Right lobe of liver (tissue), 6 donors: ENCODE measurements around the gene SUFU. TPM values are rescaled to one million over a fixed set of nuclear protein-coding genes. Genes with fewer than 3 reads are reported as not detected.

Experiments used
- ATAC-seq, 4 donors: fragments of 200-7000 bp; cut with Tn5 transposase; one replicate each; pipeline ENCODE4 v1.9.1; 2020; ENCODE audit warnings: mild to moderate bottlenecking in 4 of 4, moderate library complexity in 4 of 4
- DNase-seq, 3 donors: peaks; one replicate each; pipeline ENCODE4 v3.0.0-alpha.2; 2020
- H3K27ac ChIP-seq, 3 donors: fragments of 200-600 bp; one replicate each; pipeline ENCODE4 v1.8.0; 2022
- H3K27me3 ChIP-seq, 2 donors: fragments of 200-600 bp; one replicate each; pipeline ENCODE4 v1.8.0; 2022
- H3K36me3 ChIP-seq, 4 donors: fragments of 200-600 bp; sonication (generic) in 1 of 4; one replicate each; pipeline versions ENCODE4 v1.5.1 to v1.8.0; 2017 to 2022; ENCODE audit warnings: control low read depth in 1 of 4
- H3K4me1 ChIP-seq, 4 donors: fragments of 200-600 bp; sonication (generic) in 1 of 4; one replicate each; pipeline versions ENCODE4 v1.5.1 to v1.8.0; 2017 to 2022; ENCODE audit warnings: control low read depth in 1 of 4
- H3K4me3 ChIP-seq, 3 donors: fragments of 200-600 bp; one replicate each; pipeline ENCODE4 v1.8.0; 2022
- H3K9me3 ChIP-seq, 4 donors: fragments of 200-600 bp; sonication (generic) in 1 of 4; one replicate each; pipeline versions ENCODE4 v1.5.1 to v1.8.0; 2017 to 2022; ENCODE audit warnings: control low read depth in 1 of 4
- POLR2A ChIP-seq: fragments of 450-650 bp; IDR thresholded peaks from one replicate; pipeline ENCODE4 v1.6.1; 2017; ENCODE audit warnings: antibody characterized with exemption, mild to moderate bottlenecking
- WGBS: methylation state at CpG from one replicate; pipeline ENCODE4 v1.1.6; 2018; ENCODE audit warnings: low coverage, low lambda C conversion rate; ENCODE audit not compliant: insufficient coverage; ENCODE audit errors: missing lambda C conversion rate; 5-methylcytosine and 5-hydroxymethylcytosine counted together
- intact Hi-C, 2 donors: fragments of 100-400 bp; cut with DNase I; formaldehyde crosslinking; loops; one replicate each; pipeline versions ENCODE4 v1.11.2 to v1.14.1; 2022
- total RNA-seq, 6 experiments: library from RNA; depleted of rRNA in 2 of 6; stranded (reverse); fragments of >200 nt in 2 of 6; fragmentation: NEBNext Ultra II Directional in 3 of 6; extraction: Animal tissue kit (Norgen Biotek cat#: 25700) in 3 of 6; gene quantifications; one replicate each; pipeline versions ENCODE4 v1.1.0 to v1.2.4, GENCODE V29; 2016 to 2023
- TF ChIP-seq, protein P1 (sequence below), 4 donors: fragments of 200-600 bp in 3 of 4; fragments of 450-650 bp in 1 of 4; IDR thresholded peaks; one replicate each; pipeline versions ENCODE4 v1.5.1 to v1.8.0; 2016 to 2022; ENCODE audit warnings: antibody characterized with exemption in 4 of 4, mild to moderate bottlenecking in 2 of 4
- donor health status: DM: no; HTN: yes; CAD: no.
- donor health status: DM: no; HTN: no; CAD: no.
- donor health status: DM: no; HTN: no; CAD: no.
- donor health status: DM: no; HTN: yes; CAD: no.
- donor health status: DM: no; HTN: yes; CAD: no.

The SUFU gene
- total RNA-seq, 6 experiments from 2014 or later, result 4.2 to 6.2 (median 5.1) TPM

DNA sequence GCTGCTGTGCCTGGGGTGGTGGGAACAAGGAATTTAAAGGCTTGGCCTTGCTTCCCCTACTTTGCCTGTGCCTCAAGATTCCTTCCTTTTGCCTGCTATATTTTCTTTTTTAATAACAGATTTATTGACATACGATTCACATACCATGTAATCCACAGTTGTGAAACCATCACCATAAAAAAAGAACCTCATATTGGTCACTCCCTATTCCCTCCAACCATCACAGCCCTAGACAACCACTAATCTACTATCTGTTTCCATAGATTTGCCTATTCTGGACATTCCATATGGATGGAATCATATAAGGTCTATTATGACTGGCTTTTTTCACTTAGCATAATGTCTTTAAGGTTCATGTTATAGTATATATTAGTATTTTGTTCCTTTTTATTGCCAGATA, 81.3 kb downstream of the SUFU start:
- Histone ChIP-seq H3K4me1 (peaks cover 0 to 12% (median 5%) of the 10 kb centered on the region in 4 donors), H3K27me3 (no peaks in the 10 kb centered on the region), H3K36me3 (no peaks in the 10 kb centered on the region), H3K9me3 (no peaks in the 10 kb centered on the region), H3K27ac (no peak overlapping the region), H3K4me3 (no peak overlapping the region)
- 89% methylated on average over 1 of the region's 1 CpG for WGBS
- TF ChIP-seq, protein P1, sequence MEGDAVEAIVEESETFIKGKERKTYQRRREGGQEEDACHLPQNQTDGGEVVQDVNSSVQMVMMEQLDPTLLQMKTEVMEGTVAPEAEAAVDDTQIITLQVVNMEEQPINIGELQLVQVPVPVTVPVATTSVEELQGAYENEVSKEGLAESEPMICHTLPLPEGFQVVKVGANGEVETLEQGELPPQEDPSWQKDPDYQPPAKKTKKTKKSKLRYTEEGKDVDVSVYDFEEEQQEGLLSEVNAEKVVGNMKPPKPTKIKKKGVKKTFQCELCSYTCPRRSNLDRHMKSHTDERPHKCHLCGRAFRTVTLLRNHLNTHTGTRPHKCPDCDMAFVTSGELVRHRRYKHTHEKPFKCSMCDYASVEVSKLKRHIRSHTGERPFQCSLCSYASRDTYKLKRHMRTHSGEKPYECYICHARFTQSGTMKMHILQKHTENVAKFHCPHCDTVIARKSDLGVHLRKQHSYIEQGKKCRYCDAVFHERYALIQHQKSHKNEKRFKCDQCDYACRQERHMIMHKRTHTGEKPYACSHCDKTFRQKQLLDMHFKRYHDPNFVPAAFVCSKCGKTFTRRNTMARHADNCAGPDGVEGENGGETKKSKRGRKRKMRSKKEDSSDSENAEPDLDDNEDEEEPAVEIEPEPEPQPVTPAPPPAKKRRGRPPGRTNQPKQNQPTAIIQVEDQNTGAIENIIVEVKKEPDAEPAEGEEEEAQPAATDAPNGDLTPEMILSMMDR (IDR thresholded peaks at IDR 0.05), result no peak
- TF ChIP-seq POLR2A, result no peak
- intact Hi-C loops, result loop anchor here (10.0 kb wide), 1 partner anchor 80 kb away; the partner anchor contains the start of genes ACTR1A (in 2 of the 2) and SUFU (in 2 of the 2)
- ATAC-seq (no peak), DNase-seq (no peak)

DNA sequence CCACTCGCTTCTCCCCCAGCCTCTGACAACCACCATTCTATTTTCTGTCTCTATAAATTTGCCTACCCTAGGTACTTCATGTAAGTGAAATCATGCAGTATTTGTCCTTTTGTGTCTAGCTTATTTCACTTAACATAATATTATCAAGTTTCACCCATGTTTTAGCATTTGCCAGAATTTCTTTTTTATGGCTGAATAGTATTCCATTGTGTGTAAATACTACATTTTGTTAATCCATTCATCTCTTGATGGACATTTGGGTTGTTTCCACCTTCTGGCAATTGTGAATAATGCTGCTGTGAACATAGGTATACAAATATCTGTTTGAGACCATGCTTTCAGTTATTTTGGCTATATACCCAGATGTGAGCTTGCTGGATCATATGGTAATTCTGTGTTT, 83.1 kb downstream of the SUFU start:
- no peak overlapping the region for H3K27ac ChIP-seq
- intact Hi-C loops, result loop anchor here (10.0 kb wide), 1 partner anchor 82 kb away; the partner anchor contains the start of genes ACTR1A (in 2 of the 2) and SUFU (in 2 of the 2)
- WGBS, result 100% methylated on average over 1 of the region's 1 CpG
- TF ChIP-seq, protein P1 (IDR thresholded peaks at IDR 0.05), result no peak
- TF ChIP-seq POLR2A, result no peak
- H3K4me3 ChIP-seq, result no peak overlapping the region
- no peaks in the 10 kb centered on the region for H3K9me3 ChIP-seq
- no peaks in the 10 kb centered on the region for H3K36me3 ChIP-seq
- H3K4me1 ChIP-seq, result peaks cover 0 to 12% (median 5%) of the 10 kb centered on the region in 4 donors
- ATAC-seq, result no peak
- no peaks in the 10 kb centered on the region for H3K27me3 ChIP-seq
- no peak for DNase-seq

DNA sequence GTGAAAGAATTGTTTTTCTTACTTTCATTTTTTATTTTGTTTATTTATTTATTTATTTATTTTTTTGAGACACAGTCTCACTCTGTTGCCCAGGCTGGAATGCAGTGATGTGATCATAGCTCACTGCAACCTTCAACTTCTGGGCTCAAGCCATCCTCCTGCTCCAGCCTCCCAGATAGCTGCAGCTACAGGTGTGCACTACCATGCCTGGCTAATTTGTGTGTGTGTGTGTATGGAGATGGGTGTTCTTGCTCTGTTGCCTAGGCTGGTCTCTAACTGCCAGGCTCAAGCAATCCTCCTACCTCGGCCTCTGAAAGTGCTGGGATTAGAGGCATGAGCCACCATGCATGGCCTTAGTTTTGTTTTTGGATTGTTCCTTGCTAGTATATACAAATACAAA, 85.1 kb downstream of the SUFU start:
- H3K36me3 ChIP-seq, result no peaks in the 10 kb centered on the region
- intact Hi-C loops, result loop anchor here (10.0 kb wide), 1 partner anchor 84 kb away; the partner anchor contains the start of genes ACTR1A (in 2 of the 2) and SUFU (in 2 of the 2)
- H3K4me3 ChIP-seq, result no peak overlapping the region
- peaks cover 0 to 5% (median 2%) of the 10 kb centered on the region in 4 donors for H3K4me1 ChIP-seq
- WGBS, result 100% methylated on average over 1 of the region's 1 CpG
- no peaks in the 10 kb centered on the region for H3K9me3 ChIP-seq
- ATAC-seq (no peak), DNase-seq (no peak)
- no peaks in the 10 kb centered on the region for H3K27me3 ChIP-seq
- no peak overlapping the region for H3K27ac ChIP-seq
- TF ChIP-seq, protein P1 (IDR thresholded peaks at IDR 0.05), result no peak
- no peak for TF ChIP-seq POLR2A

DNA sequence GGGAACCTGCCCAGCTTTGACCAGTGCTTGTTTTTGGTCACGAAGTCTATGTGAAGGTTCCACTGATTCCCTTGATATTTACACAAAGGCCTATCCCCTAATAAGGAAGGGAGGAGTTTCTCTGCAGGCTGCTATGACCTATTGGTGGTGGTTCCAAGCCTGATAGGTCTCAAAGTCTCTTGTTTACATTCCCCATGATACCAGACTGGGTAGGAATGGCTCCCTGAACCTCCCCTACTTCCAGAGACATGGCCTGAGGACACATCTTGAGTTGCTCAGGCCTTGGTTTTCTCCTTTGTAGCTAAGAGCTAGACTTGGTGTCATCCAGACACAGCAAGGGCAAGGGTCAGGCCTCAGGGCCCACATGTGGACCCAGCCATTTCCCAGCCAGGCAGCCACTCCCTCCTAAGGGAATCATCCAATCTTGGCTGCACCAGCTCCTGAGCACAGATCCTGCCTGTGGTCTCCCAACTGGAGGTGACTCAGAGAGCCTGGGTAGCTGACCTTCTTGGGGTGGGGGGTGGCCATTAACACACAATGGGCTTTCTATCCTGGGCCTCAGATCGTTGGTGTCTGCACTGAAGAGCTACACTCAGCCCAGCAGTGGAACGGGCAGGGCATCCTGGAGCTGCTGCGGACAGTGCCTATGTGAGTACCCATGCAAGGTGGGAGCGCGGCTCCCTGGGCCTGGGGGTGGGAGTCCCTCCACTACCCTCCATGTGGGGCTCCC, 89.5 kb downstream of the SUFU start:
- Histone ChIP-seq H3K9me3 (no peaks in the 10 kb centered on the region), H3K4me1 (peaks cover 0 to 26% (median 9%) of the 10 kb centered on the region in 4 donors), H3K27me3 (no peaks in the 10 kb centered on the region), H3K36me3 (no peaks in the 10 kb centered on the region), H3K27ac (no peak overlapping the region), H3K4me3 (no peak overlapping the region)
- DNase-seq (no peak), ATAC-seq (no peak)
- TF ChIP-seq, protein P1 (IDR thresholded peaks at IDR 0.05), result no peak
- TF ChIP-seq POLR2A, result no peak
- 69% methylated on average over 2 of the region's 6 CpGs for WGBS
- intact Hi-C loops, result no loop called here
